ENCODE results near the gene GABBR1.

GABBR1 gene

GRCh38 chr6:29527126-29527525 lies 105.9 kb downstream of the GABBR1 start:
- DNase-seq (ENCODE audit: low spot score), result no peak

GRCh38 chr6:29525311-29525639 lies 107.7 kb downstream of the GABBR1 start:
- DNase-seq (ENCODE audit: low spot score), result no peak

GRCh38 chr6:29524444-29525310 lies 108.3 kb downstream of the GABBR1 start:
- no peak for DNase-seq (ENCODE audit: low spot score)

- no peak for DNase-seq (ENCODE audit: low spot score)
Measured at GRCh38 chr6:29524044-29524443, 108.9 kb downstream of the GABBR1 start.

- no peak for DNase-seq (ENCODE audit: low spot score)
Measured at GRCh38 chr6:29522227-29522626, 110.8 kb downstream of the GABBR1 start.

- no peak for DNase-seq (ENCODE audit: low spot score)
Measured at GRCh38 chr6:29521006-29521680, 111.8 kb downstream of the GABBR1 start.

- DNase-seq (ENCODE audit: low spot score), result no peak
Measured at GRCh38 chr6:29520232-29520631, 112.8 kb downstream of the GABBR1 start.

- DNase-seq (ENCODE audit: low spot score), result no peak
Measured at GRCh38 chr6:29519291-29520010, 113.5 kb downstream of the GABBR1 start.

- DNase-seq (ENCODE audit: low spot score), result no peak
Measured at GRCh38 chr6:29517728-29518440, 115.1 kb downstream of the GABBR1 start.

- no peak for DNase-seq (ENCODE audit: low spot score)
Measured at GRCh38 chr6:29517245-29517644, 115.7 kb downstream of the GABBR1 start.

GRCh38 chr6:29516108-29516507 lies 116.9 kb downstream of the GABBR1 start:
- DNase-seq (ENCODE audit: low spot score), result peak; percentile 75

GRCh38 chr6:29510746-29511300 lies 122.2 kb downstream of the GABBR1 start:
- no peak for DNase-seq (ENCODE audit: low spot score)

GRCh38 chr6:29510202-29510601 lies 122.8 kb downstream of the GABBR1 start:
- DNase-seq (ENCODE audit: low spot score), result no peak

All from RKO (cell line).